Measurements from ENCODE around the gene IFT172.

GRCh38 chr2:27445615-27446014 is 43.9 kb downstream of the IFT172 start:
- TF ChIP-seq CTCF (IDR thresholded peaks at IDR 0.05; ENCODE audit: low read depth, low read length, poor library complexity, severe bottlenecking) (no peak), EZH2phosphoT487 (IDR thresholded peaks at IDR 0.05; ENCODE audit: borderline replicate concordance, low read length) (no peak)

Measured in DOHH2 (cell line).